Adipocyte (in vitro differentiated cells): ENCODE data around the gene ZBTB7C.

Source experiments
- DNase-seq: peaks from one replicate; pipeline ENCODE4 v3.0.0-alpha.2; 2015; ENCODE audit warnings: low read depth
- H3K27me3 ChIP-seq: replicated peaks from 2 replicates; pipeline ENCODE4 v1.7.0; 2013; ENCODE audit warnings: mild to moderate bottlenecking, low read length, moderate library complexity; ENCODE audit not compliant: control insufficient read depth, insufficient read depth
- H3K36me3 ChIP-seq: 2 replicates; pipeline ENCODE4 v1.7.0; 2013; ENCODE audit warnings: low read length, mild to moderate bottlenecking, moderate library complexity; ENCODE audit not compliant: control insufficient read depth, insufficient read depth, severe bottlenecking
- H3K4me1 ChIP-seq: 2 replicates; pipeline ENCODE4 v1.7.0; 2013; ENCODE audit warnings: mild to moderate bottlenecking, low read length, moderate library complexity; ENCODE audit not compliant: control insufficient read depth, insufficient read depth
- H3K4me3 ChIP-seq: 2 replicates; pipeline ENCODE4 v1.7.0; 2013; ENCODE audit warnings: mild to moderate bottlenecking, low read length, moderate library complexity
- H3K9ac ChIP-seq: 2 replicates; pipeline ENCODE4 v1.7.0; 2013; ENCODE audit warnings: mild to moderate bottlenecking, low read length, moderate library complexity
- H3K9me3 ChIP-seq: 2 replicates; pipeline ENCODE4 v1.7.0; 2013; ENCODE audit warnings: mild to moderate bottlenecking, low read length, moderate library complexity; ENCODE audit not compliant: control insufficient read depth

Gene ZBTB7C

GRCh38 chr18:48099481-48100164, 309.6 kb downstream of the ZBTB7C start:
- no peak overlapping the region for H3K9ac ChIP-seq
- no peaks in the 10 kb centered on the region for H3K36me3 ChIP-seq
- H3K9me3 ChIP-seq = no peaks in the 10 kb centered on the region
- H3K4me3 ChIP-seq = no peak overlapping the region
- H3K4me1 ChIP-seq = no peaks in the 10 kb centered on the region
- H3K27me3 ChIP-seq = peaks cover 49% of the 10 kb centered on the region
- DNase-seq = no peak

- DNase-seq = no peak
- Histone ChIP-seq H3K4me3 (no peak overlapping the region), H3K36me3 (no peaks in the 10 kb centered on the region), H3K27me3 (peaks cover 43% of the 10 kb centered on the region), H3K4me1 (no peaks in the 10 kb centered on the region), H3K9me3 (no peaks in the 10 kb centered on the region), H3K9ac (no peak overlapping the region)
These were observed 310.6 kb downstream of the ZBTB7C start for GRCh38 chr18:48098538-48098937.

GRCh38 chr18:48098007-48098406, 311.2 kb downstream of the ZBTB7C start:
- H3K9ac ChIP-seq = no peak overlapping the region
- no peaks in the 10 kb centered on the region for H3K4me1 ChIP-seq
- no peak for DNase-seq
- no peak overlapping the region for H3K4me3 ChIP-seq
- no peaks in the 10 kb centered on the region for H3K36me3 ChIP-seq
- peaks cover 38% of the 10 kb centered on the region for H3K27me3 ChIP-seq
- H3K9me3 ChIP-seq = no peaks in the 10 kb centered on the region

GRCh38 chr18:48095726-48096125, 313.5 kb downstream of the ZBTB7C start:
- H3K9me3 ChIP-seq = no peaks in the 10 kb centered on the region
- no peak overlapping the region for H3K4me3 ChIP-seq
- DNase-seq = no peak
- no peak overlapping the region for H3K9ac ChIP-seq
- H3K27me3 ChIP-seq = peaks cover 23% of the 10 kb centered on the region
- H3K4me1 ChIP-seq = no peaks in the 10 kb centered on the region
- H3K36me3 ChIP-seq = no peaks in the 10 kb centered on the region

GRCh38 chr18:48093104-48093503, 316.1 kb downstream of the ZBTB7C start:
- DNase-seq = no peak
- peaks cover 9% of the 10 kb centered on the region for H3K27me3 ChIP-seq
- H3K4me3 ChIP-seq = no peak overlapping the region
- no peak overlapping the region for H3K9ac ChIP-seq
- no peaks in the 10 kb centered on the region for H3K4me1 ChIP-seq
- no peaks in the 10 kb centered on the region for H3K9me3 ChIP-seq
- H3K36me3 ChIP-seq = no peaks in the 10 kb centered on the region

GRCh38 chr18:48091869-48092497, 317.2 kb downstream of the ZBTB7C start:
- no peak for DNase-seq
- Histone ChIP-seq H3K9me3 (no peaks in the 10 kb centered on the region), H3K9ac (no peak overlapping the region), H3K4me3 (no peak overlapping the region), H3K27me3 (peaks cover 9% of the 10 kb centered on the region), H3K36me3 (no peaks in the 10 kb centered on the region), H3K4me1 (no peaks in the 10 kb centered on the region)

GRCh38 chr18:48090702-48091101, 318.5 kb downstream of the ZBTB7C start:
- H3K4me1 ChIP-seq = no peaks in the 10 kb centered on the region
- H3K9ac ChIP-seq = no peak overlapping the region
- H3K27me3 ChIP-seq = peaks cover 5% of the 10 kb centered on the region
- H3K36me3 ChIP-seq = no peaks in the 10 kb centered on the region
- no peak overlapping the region for H3K4me3 ChIP-seq
- DNase-seq = no peak
- no peaks in the 10 kb centered on the region for H3K9me3 ChIP-seq

GRCh38 chr18:48090021-48090420, 319.2 kb downstream of the ZBTB7C start:
- Histone ChIP-seq H3K4me1 (no peaks in the 10 kb centered on the region), H3K36me3 (no peaks in the 10 kb centered on the region), H3K9ac (no peak overlapping the region), H3K4me3 (no peak overlapping the region), H3K9me3 (no peaks in the 10 kb centered on the region), H3K27me3 (peaks cover 5% of the 10 kb centered on the region)
- no peak for DNase-seq

GRCh38 chr18:48085781-48086487, 323.2 kb downstream of the ZBTB7C start:
- no peaks in the 10 kb centered on the region for H3K27me3 ChIP-seq
- DNase-seq = no peak

GRCh38 chr18:48084858-48085257, 324.3 kb downstream of the ZBTB7C start:
- no peaks in the 10 kb centered on the region for H3K36me3 ChIP-seq
- no peak for DNase-seq
- H3K9ac ChIP-seq = no peak overlapping the region
- no peaks in the 10 kb centered on the region for H3K9me3 ChIP-seq
- H3K4me1 ChIP-seq = no peaks in the 10 kb centered on the region
- no peaks in the 10 kb centered on the region for H3K27me3 ChIP-seq
- no peak overlapping the region for H3K4me3 ChIP-seq

More at GRCh38 chr18:48085781-48086487, 323.2 kb downstream of the ZBTB7C start:
- Histone ChIP-seq H3K4me1 (no peaks in the 10 kb centered on the region), H3K9me3 (no peaks in the 10 kb centered on the region), H3K9ac (no peak overlapping the region), H3K4me3 (no peak overlapping the region), H3K36me3 (no peaks in the 10 kb centered on the region)

- DNase-seq = no peak
- H3K9me3 ChIP-seq = no peaks in the 10 kb centered on the region
- H3K4me3 ChIP-seq = no peak overlapping the region
- H3K9ac ChIP-seq = no peak overlapping the region
- no peaks in the 10 kb centered on the region for H3K36me3 ChIP-seq
- H3K27me3 ChIP-seq = no peaks in the 10 kb centered on the region
- H3K4me1 ChIP-seq = no peaks in the 10 kb centered on the region
These were observed 325.0 kb downstream of the ZBTB7C start for GRCh38 chr18:48084041-48084757.
